ENCODE data around the gene PPIP5K1.
A peak's percentile ranks its signal among the peaks of the same experiment; 100 is the strongest.

Gene PPIP5K1

GRCh38 chr15:43487271-43487895, 102.6 kb downstream of the PPIP5K1 start:
- Histone ChIP-seq H4K20me1 (peaks cover 0 to 21% (median 0%) of the 10 kb centered on the region in 11 experiments; a peak in 4 of 22 replicates), H3K27ac (no peak overlapping the region), H3K4me1 (peaks cover 9 to 21% (median 16%) of the 10 kb centered on the region in 10 experiments), H3K4me3 (no peak overlapping the region), H3K36me3 (peaks cover 29 to 85% (median 72%) of the 10 kb centered on the region in 11 experiments), H3K9ac (no peak overlapping the region), H3K9me3 (replicated peaks in 1 of 11) (no peaks in the 10 kb centered on the region), H3K27me3 (no peaks in the 10 kb centered on the region), H3K4me2 (no peak overlapping the region)
- TF ChIP-seq Cebpa-rat (IDR thresholded peaks at IDR 0.05): no peak

- H3K27ac ChIP-seq: no peak overlapping the region
- no peaks in the 10 kb centered on the region for H3K9me3 ChIP-seq (replicated peaks in 1 of 11)
- H3K4me1 ChIP-seq: peaks cover 0 to 9% (median 5%) of the 10 kb centered on the region in 10 experiments; a peak in 7 of 20 replicates
- H3K4me3 ChIP-seq: no peak overlapping the region
- H3K4me2 ChIP-seq: no peak overlapping the region
- H3K9ac ChIP-seq: peak overlapping the region in 4 of 11 experiments; percentile 13 to 46 (median 29); a peak in 4 of 22 replicates
- H3K36me3 ChIP-seq: peaks cover 43 to 89% (median 77%) of the 10 kb centered on the region in 11 experiments
- TF ChIP-seq Cebpa-rat (IDR thresholded peaks at IDR 0.05): no peak
- no peaks in the 10 kb centered on the region for H3K27me3 ChIP-seq
- H4K20me1 ChIP-seq: peaks cover 0 to 25% (median 0%) of the 10 kb centered on the region in 11 experiments; a peak in 4 of 22 replicates
These were observed 105.6 kb downstream of the PPIP5K1 start for GRCh38 chr15:43484455-43484854.

Data from BLaER1 treated with 17β-estradiol and CSF1 and Interleukin-3, amounts not matched to agents 10 nM and 100 nM (cell line).